ENCODE data around the gene AP1S2. TPM values are rescaled to one million over a fixed set of nuclear protein-coding genes. Genes with fewer than 3 reads are reported as not detected.

The AP1S2 gene
- total and polyA plus RNA-seq, 10 of the 15 experiments (the other 5 are each of a cell fraction or from before 2014, with no cell fraction given), result 25.6 to 105 (median 50.7) TPM

- POLR2A ChIA-PET, result no interaction called here
- Histone ChIP-seq H3K36me3 (ENCODE audit: control insufficient read depth in 2 of 2, insufficient read depth in 2 of 2, low read length in 1 of 2) (no peaks in the 10 kb centered on the region), H3K27me3 (replicated peaks in 1 of 2; ENCODE audit: control insufficient read depth in 2 of 2, insufficient read depth in 2 of 2, low read length in 1 of 2) (no peaks in the 10 kb centered on the region; a peak in 1 of 4 replicates), H4K20me1 (ENCODE audit: control insufficient read depth, insufficient read depth) (no peaks in the 10 kb centered on the region), H3K4me1 (ENCODE audit: control insufficient read depth, insufficient read depth, low read length) (no peaks in the 10 kb centered on the region), H3K4me3 (no peak overlapping the region), H3K9me3 (replicated peaks; ENCODE audit: control insufficient read depth, insufficient read depth, low read length) (no peaks in the 10 kb centered on the region), H3K79me2 (ENCODE audit: control insufficient read depth, insufficient read depth, low read length) (no peaks in the 10 kb centered on the region), H3K9ac (ENCODE audit: control insufficient read depth, insufficient read depth, low read length) (no peak overlapping the region), H3K27ac (ENCODE audit: control insufficient read depth, insufficient read depth) (no peak overlapping the region), H3K4me2 (ENCODE audit: control insufficient read depth, insufficient read depth) (no peak overlapping the region), H2AFZ (ENCODE audit: control insufficient read depth, low read depth, low read length) (no peak overlapping the region)
- RAD21 ChIA-PET (ENCODE audit: unreplicated experiment), result no interaction called here
- SMC1A ChIA-PET (ENCODE audit: uncharacterized antibody, unreplicated experiment), result interaction anchor here (0.9 kb wide), 1 partner anchor 241 kb away, joined by 3 read pairs; no protein-coding TSS in a partner anchor
- TF ChIP-seq ZBED1 (IDR thresholded peaks at IDR 0.05; ENCODE audit: borderline replicate concordance) (no peak), TAF1 (IDR thresholded peaks at IDR 0.05; ENCODE audit: borderline replicate concordance, low read depth, low read length) (no peak)
- TF ChIP-seq, protein P1, sequence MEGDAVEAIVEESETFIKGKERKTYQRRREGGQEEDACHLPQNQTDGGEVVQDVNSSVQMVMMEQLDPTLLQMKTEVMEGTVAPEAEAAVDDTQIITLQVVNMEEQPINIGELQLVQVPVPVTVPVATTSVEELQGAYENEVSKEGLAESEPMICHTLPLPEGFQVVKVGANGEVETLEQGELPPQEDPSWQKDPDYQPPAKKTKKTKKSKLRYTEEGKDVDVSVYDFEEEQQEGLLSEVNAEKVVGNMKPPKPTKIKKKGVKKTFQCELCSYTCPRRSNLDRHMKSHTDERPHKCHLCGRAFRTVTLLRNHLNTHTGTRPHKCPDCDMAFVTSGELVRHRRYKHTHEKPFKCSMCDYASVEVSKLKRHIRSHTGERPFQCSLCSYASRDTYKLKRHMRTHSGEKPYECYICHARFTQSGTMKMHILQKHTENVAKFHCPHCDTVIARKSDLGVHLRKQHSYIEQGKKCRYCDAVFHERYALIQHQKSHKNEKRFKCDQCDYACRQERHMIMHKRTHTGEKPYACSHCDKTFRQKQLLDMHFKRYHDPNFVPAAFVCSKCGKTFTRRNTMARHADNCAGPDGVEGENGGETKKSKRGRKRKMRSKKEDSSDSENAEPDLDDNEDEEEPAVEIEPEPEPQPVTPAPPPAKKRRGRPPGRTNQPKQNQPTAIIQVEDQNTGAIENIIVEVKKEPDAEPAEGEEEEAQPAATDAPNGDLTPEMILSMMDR (IDR thresholded peaks at IDR 0.05 in 2 of 3, conservative IDR thresholded peaks at IDR 0.05 in 1 of 3; ENCODE audit: control insufficient read depth in 2 of 3, extremely low read depth in 1 of 3, insufficient read depth in 1 of 3, low read depth in 3 of 3, low read length in 3 of 3), result no peak
- TF ChIP-seq, protein P2, sequence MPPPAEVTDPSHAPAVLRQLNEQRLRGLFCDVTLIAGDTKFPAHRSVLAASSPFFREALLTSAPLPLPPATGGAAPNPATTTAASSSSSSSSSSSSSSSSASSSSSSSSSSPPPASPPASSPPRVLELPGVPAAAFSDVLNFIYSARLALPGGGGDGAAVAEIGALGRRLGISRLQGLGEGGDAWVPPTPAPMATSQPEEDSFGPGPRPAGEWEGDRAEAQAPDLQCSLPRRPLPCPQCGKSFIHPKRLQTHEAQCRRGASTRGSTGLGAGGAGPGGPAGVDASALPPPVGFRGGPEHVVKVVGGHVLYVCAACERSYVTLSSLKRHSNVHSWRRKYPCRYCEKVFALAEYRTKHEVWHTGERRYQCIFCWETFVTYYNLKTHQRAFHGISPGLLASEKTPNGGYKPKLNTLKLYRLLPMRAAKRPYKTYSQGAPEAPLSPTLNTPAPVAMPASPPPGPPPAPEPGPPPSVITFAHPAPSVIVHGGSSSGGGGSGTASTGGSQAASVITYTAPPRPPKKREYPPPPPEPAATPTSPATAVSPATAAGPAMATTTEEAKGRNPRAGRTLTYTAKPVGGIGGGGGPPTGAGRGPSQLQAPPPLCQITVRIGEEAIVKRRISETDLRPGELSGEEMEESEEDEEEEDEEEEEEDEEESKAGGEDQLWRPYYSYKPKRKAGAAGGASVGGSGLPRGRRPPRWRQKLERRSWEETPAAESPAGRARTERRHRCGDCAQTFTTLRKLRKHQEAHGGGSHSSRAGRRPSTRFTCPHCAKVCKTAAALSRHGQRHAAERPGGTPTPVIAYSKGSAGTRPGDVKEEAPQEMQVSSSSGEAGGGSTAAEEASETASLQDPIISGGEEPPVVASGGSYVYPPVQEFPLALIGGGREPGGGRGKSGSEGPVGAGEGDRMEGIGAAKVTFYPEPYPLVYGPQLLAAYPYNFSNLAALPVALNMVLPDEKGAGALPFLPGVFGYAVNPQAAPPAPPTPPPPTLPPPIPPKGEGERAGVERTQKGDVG (CRISPR knock-in tag; IDR thresholded peaks at IDR 0.05), result no peak
- no peak for ATAC-seq
- BruUV-seq (replicated peaks), result no TSS peak
- intact Hi-C loops (cut with micrococcal nuclease; ENCODE audit: unreplicated experiment) (no loop called here), in situ Hi-C loops (cut with MboI) (no loop called here)
- 53% methylated on average over 4 of the region's 4 CpGs for WGBS (ENCODE audit: insufficient coverage, insufficient replicate concordance, low lambda C conversion rate, missing lambda C conversion rate)
- DNase-seq (ENCODE audit: low read depth, low spot score), result no peak
- FAIRE-seq, result no peak
- CTCF ChIA-PET, result no interaction called here
These were observed 15.1 kb upstream of the AP1S2 start for GRCh38 chrX:15869695-15870094.

All from GM12878 (cell line).